B cell (primary cell): ENCODE results near the gene KMT2A.

Experiments
- EZH2 ChIP-seq: IDR thresholded peaks from 2 replicates; pipeline ENCODE4 v1.6.1; 2012; ENCODE audit warnings: borderline replicate concordance, low read depth, mild to moderate bottlenecking, moderate library complexity, low read length; ENCODE audit not compliant: insufficient read depth, poor library complexity, severe bottlenecking
- TF ChIP-seq, protein P1 (sequence below): fragments of 200-600 bp; IDR thresholded peaks from one replicate; pipeline ENCODE4 v1.8.0; 2022; ENCODE audit warnings: antibody characterized with exemption, mild to moderate bottlenecking

DNA sequence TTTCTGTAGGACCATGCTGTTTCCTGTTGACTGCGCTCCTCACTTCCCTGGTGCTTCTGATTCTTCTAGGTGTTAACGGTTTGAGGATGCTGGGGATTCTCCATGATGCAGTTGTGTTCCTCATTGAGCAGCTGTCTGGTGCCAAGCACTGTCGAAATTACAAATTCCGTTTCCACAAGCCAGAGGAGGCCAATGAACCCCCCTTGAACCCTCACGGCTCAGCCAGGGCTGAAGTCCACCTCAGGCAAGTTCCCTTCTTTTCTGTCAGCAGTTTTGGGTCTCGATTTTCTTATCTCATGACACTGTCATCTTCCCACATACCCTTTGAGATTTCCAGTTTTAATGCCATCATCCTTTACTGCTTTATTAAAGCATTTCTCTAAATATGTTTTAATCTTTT, 83.3 kb downstream of the KMT2A start:
- TF ChIP-seq, protein P1, sequence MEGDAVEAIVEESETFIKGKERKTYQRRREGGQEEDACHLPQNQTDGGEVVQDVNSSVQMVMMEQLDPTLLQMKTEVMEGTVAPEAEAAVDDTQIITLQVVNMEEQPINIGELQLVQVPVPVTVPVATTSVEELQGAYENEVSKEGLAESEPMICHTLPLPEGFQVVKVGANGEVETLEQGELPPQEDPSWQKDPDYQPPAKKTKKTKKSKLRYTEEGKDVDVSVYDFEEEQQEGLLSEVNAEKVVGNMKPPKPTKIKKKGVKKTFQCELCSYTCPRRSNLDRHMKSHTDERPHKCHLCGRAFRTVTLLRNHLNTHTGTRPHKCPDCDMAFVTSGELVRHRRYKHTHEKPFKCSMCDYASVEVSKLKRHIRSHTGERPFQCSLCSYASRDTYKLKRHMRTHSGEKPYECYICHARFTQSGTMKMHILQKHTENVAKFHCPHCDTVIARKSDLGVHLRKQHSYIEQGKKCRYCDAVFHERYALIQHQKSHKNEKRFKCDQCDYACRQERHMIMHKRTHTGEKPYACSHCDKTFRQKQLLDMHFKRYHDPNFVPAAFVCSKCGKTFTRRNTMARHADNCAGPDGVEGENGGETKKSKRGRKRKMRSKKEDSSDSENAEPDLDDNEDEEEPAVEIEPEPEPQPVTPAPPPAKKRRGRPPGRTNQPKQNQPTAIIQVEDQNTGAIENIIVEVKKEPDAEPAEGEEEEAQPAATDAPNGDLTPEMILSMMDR: no peak
- no peak for TF ChIP-seq EZH2
